OCI-LY3 (cell line): ENCODE results near the gene ASPSCR1.

Experiments
- EZH2phosphoT487 ChIP-seq: fragments of 200-600 bp; shearing (Covaris generic); IDR thresholded peaks from 2 replicates; pipeline ENCODE4 v1.6.1; 2018; ENCODE audit warnings: antibody characterized with exemption, mixed run types, low read depth
- TF ChIP-seq, protein P1 (sequence below): fragments of 200-600, 300-600 bp; sonication (generic); IDR thresholded peaks from 2 replicates; pipeline ENCODE4 v1.5.1; 2014; ENCODE audit warnings: antibody characterized with exemption, low read length, low read depth

DNA sequence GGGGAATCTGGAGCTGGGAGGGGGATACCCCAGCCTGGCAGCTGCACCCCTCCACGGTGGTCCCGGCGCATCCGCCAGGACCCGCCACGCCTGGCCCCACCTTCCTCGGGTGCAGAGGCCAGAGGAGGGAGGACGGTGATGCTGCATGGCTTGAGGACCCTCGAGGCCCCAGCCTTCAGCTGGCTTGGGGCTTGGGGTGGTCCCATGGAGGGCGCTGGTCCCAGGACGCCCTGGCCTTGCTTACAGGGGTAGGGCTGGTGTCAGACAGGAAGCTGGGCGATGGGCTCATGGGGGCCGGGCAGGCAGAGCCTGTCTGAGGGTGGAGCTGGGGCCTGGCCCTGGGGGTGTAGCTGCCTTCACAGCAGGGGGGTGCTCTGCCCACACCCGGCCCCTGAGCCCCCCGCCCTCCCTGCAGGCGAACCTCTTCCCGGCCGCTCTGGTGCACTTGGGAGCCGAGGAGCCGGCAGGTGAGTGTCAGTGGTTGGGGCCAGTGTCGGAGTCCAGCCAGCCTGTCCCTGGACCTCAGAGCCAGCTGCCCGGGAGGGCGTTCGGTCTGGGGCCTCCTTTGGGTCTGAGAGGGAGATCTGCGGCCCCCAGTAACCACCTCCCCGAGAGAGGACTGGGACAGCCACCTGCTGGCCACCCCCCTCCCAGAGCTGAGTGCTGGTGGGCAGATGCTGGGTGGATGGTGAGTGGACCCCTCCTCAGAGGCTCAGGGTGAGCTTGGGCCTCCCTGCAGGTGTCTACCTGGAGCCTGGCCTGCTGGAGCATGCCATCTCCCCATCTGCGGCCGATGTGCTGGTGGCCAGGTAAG lies 38.8 kb downstream of the ASPSCR1 start:
- TF ChIP-seq, protein P1, sequence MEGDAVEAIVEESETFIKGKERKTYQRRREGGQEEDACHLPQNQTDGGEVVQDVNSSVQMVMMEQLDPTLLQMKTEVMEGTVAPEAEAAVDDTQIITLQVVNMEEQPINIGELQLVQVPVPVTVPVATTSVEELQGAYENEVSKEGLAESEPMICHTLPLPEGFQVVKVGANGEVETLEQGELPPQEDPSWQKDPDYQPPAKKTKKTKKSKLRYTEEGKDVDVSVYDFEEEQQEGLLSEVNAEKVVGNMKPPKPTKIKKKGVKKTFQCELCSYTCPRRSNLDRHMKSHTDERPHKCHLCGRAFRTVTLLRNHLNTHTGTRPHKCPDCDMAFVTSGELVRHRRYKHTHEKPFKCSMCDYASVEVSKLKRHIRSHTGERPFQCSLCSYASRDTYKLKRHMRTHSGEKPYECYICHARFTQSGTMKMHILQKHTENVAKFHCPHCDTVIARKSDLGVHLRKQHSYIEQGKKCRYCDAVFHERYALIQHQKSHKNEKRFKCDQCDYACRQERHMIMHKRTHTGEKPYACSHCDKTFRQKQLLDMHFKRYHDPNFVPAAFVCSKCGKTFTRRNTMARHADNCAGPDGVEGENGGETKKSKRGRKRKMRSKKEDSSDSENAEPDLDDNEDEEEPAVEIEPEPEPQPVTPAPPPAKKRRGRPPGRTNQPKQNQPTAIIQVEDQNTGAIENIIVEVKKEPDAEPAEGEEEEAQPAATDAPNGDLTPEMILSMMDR = no peak
- TF ChIP-seq EZH2phosphoT487 = no peak
